ENCODE data around the gene HNRNPU. TPM values are rescaled to one million over a fixed set of nuclear protein-coding genes. Genes with fewer than 3 reads are reported as not detected.

HNRNPU gene
- 184 TPM for polyA plus RNA-seq (2013, experiment 1 of 2)
- 179 TPM for polyA plus RNA-seq (2013, experiment 2 of 2)

GRCh38 chr1:244864253-244865027 lies at the start of gene HNRNPU:
Gene HNRNPU (minus strand): TSS chr1:244864543. CDS start chr1:244864307, 236 bp downstream.
- H2BK12ac ChIP-seq (ENCODE audit: low read length in 2 of 2): peak within 1 kb of the TSS; percentile 92 to 94
- H2AFZ ChIP-seq (ENCODE audit: low read depth, low read length): peak within 1 kb of the TSS; percentile 49
- peaks cover 6% of the 10 kb centered on the region for H3K4me1 ChIP-seq (ENCODE audit: control insufficient read depth, insufficient read depth, low read depth, low read length)
- DNase-seq: peak; percentile 96
- H3K4me2 ChIP-seq (ENCODE audit: low read length, poor library complexity, severe bottlenecking): peak within 1 kb of the TSS; percentile 74
- peak within 1 kb of the TSS; percentile 98 for H2BK5ac ChIP-seq (ENCODE audit: low read depth, low read length, poor library complexity, severe bottlenecking)
- no peaks in the 10 kb centered on the region for H3K9me3 ChIP-seq (ENCODE audit: control insufficient read depth, low read length)
- peak within 1 kb of the TSS; percentile 100 for H3K4ac ChIP-seq (ENCODE audit: low read depth in 1 of 2, low read length in 2 of 2)
- no peaks in the 10 kb centered on the region for H3K27me3 ChIP-seq (ENCODE audit: control insufficient read depth in 1 of 2, insufficient read depth in 1 of 2, low read length in 2 of 2)
- WGBS: under 1% methylated on average over 56 of the region's 71 CpGs
- no peaks in the 10 kb centered on the region for H3K79me1 ChIP-seq (replicated peaks; ENCODE audit: low read length, poor library complexity, severe bottlenecking)
- H3K36me3 ChIP-seq (ENCODE audit: control insufficient read depth in 1 of 2, insufficient read depth in 2 of 2, low read depth in 1 of 2, low read length in 2 of 2): peaks cover 11 to 30% of the 10 kb centered on the region in 2 experiments
- H2BK120ac ChIP-seq (ENCODE audit: low read depth, low read length): peak within 1 kb of the TSS; percentile 69
- H2AK5ac ChIP-seq (ENCODE audit: low read length, severe bottlenecking): peak within 1 kb of the TSS; percentile 74
- peak within 1 kb of the TSS; percentile 100 for H4K91ac ChIP-seq (ENCODE audit: low read length)
- H3K14ac ChIP-seq (ENCODE audit: low read length in 2 of 2): peak within 1 kb of the TSS; percentile 2 to 100
- H3K27ac ChIP-seq (ENCODE audit: low read length, poor library complexity, severe bottlenecking): peak within 1 kb of the TSS; percentile 99
- H3K4me3 ChIP-seq (ENCODE audit: insufficient read depth in 1 of 2, low read depth in 1 of 2, low read length in 2 of 2): peak within 1 kb of the TSS; percentile 98 to 99
- H3K9ac ChIP-seq (ENCODE audit: low read length): peak within 1 kb of the TSS; percentile 100
- H3K23ac ChIP-seq (ENCODE audit: low read length in 2 of 2): peak within 1 kb of the TSS; percentile 64 to 100
- H3K18ac ChIP-seq (ENCODE audit: low read depth in 1 of 2, low read length in 2 of 2): peak within 1 kb of the TSS; percentile 100
- H2BK15ac ChIP-seq (ENCODE audit: low read depth, poor library complexity, severe bottlenecking): peak within 1 kb of the TSS; percentile 75
- H4K8ac ChIP-seq (ENCODE audit: low read length): peak within 1 kb of the TSS; percentile 98

GRCh38 chr1:244913806-244914205 lies 49.5 kb upstream of the HNRNPU start:
- Histone ChIP-seq H3K36me3 (ENCODE audit: control insufficient read depth in 1 of 2, insufficient read depth in 2 of 2, low read depth in 1 of 2, low read length in 2 of 2) (no peaks in the 10 kb centered on the region), H3K14ac (ENCODE audit: low read length in 2 of 2) (no peak overlapping the region), H3K4me2 (ENCODE audit: low read length, poor library complexity, severe bottlenecking) (no peak overlapping the region), H3K4me1 (ENCODE audit: control insufficient read depth, insufficient read depth, low read depth, low read length) (peaks cover 1% of the 10 kb centered on the region), H3K4ac (ENCODE audit: low read depth in 1 of 2, low read length in 2 of 2) (no peak overlapping the region), H3K4me3 (ENCODE audit: insufficient read depth in 1 of 2, low read depth in 1 of 2, low read length in 2 of 2) (no peak overlapping the region), H2BK120ac (ENCODE audit: low read depth, low read length) (no peak overlapping the region), H2AK5ac (ENCODE audit: low read length, severe bottlenecking) (no peak overlapping the region), H2BK5ac (ENCODE audit: low read depth, low read length, poor library complexity, severe bottlenecking) (no peak overlapping the region), H2AFZ (ENCODE audit: low read depth, low read length) (no peak overlapping the region), H3K27ac (ENCODE audit: low read length, poor library complexity, severe bottlenecking) (no peak overlapping the region), H2BK12ac (ENCODE audit: low read length in 2 of 2) (no peak overlapping the region), H3K9ac (ENCODE audit: low read length) (no peak overlapping the region), H2BK15ac (ENCODE audit: low read depth, poor library complexity, severe bottlenecking) (no peak overlapping the region), H3K79me1 (replicated peaks; ENCODE audit: low read length, poor library complexity, severe bottlenecking) (no peaks in the 10 kb centered on the region), H3K9me3 (ENCODE audit: control insufficient read depth, low read length) (no peaks in the 10 kb centered on the region), H3K23ac (ENCODE audit: low read length in 2 of 2) (no peak overlapping the region), H4K8ac (ENCODE audit: low read length) (no peak overlapping the region), H3K18ac (ENCODE audit: low read depth in 1 of 2, low read length in 2 of 2) (no peak overlapping the region), H4K91ac (ENCODE audit: low read length) (no peak overlapping the region), H3K27me3 (ENCODE audit: control insufficient read depth in 1 of 2, insufficient read depth in 1 of 2, low read length in 2 of 2) (no peaks in the 10 kb centered on the region)
- no peak for DNase-seq
- WGBS: 97% methylated on average over 14 of the region's 15 CpGs

GRCh38 chr1:244904119-244904518 lies 39.8 kb upstream of the HNRNPU start:
- no peak overlapping the region for H2AFZ ChIP-seq (ENCODE audit: low read depth, low read length)
- no peak overlapping the region for H3K27ac ChIP-seq (ENCODE audit: low read length, poor library complexity, severe bottlenecking)
- no peaks in the 10 kb centered on the region for H3K9me3 ChIP-seq (ENCODE audit: control insufficient read depth, low read length)
- H3K4me3 ChIP-seq (ENCODE audit: insufficient read depth in 1 of 2, low read depth in 1 of 2, low read length in 2 of 2): no peak overlapping the region
- no peak for DNase-seq
- no peak overlapping the region for H2BK120ac ChIP-seq (ENCODE audit: low read depth, low read length)
- H3K4me2 ChIP-seq (ENCODE audit: low read length, poor library complexity, severe bottlenecking): no peak overlapping the region
- 83% methylated on average over 2 of the region's 3 CpGs for WGBS
- H2BK5ac ChIP-seq (ENCODE audit: low read depth, low read length, poor library complexity, severe bottlenecking): no peak overlapping the region
- H3K27me3 ChIP-seq (ENCODE audit: control insufficient read depth in 1 of 2, insufficient read depth in 1 of 2, low read length in 2 of 2): no peaks in the 10 kb centered on the region
- H4K91ac ChIP-seq (ENCODE audit: low read length): no peak overlapping the region
- H3K4ac ChIP-seq (ENCODE audit: low read depth in 1 of 2, low read length in 2 of 2): no peak overlapping the region
- no peak overlapping the region for H3K18ac ChIP-seq (ENCODE audit: low read depth in 1 of 2, low read length in 2 of 2)
- H4K8ac ChIP-seq (ENCODE audit: low read length): no peak overlapping the region
- no peak overlapping the region for H2BK12ac ChIP-seq (ENCODE audit: low read length in 2 of 2)
- H3K36me3 ChIP-seq (ENCODE audit: control insufficient read depth in 1 of 2, insufficient read depth in 2 of 2, low read depth in 1 of 2, low read length in 2 of 2): no peaks in the 10 kb centered on the region
- no peak overlapping the region for H2BK15ac ChIP-seq (ENCODE audit: low read depth, poor library complexity, severe bottlenecking)
- no peak overlapping the region for H3K23ac ChIP-seq (ENCODE audit: low read length in 2 of 2)
- H3K14ac ChIP-seq (ENCODE audit: low read length in 2 of 2): no peak overlapping the region
- no peaks in the 10 kb centered on the region for H3K79me1 ChIP-seq (replicated peaks; ENCODE audit: low read length, poor library complexity, severe bottlenecking)
- H2AK5ac ChIP-seq (ENCODE audit: low read length, severe bottlenecking): no peak overlapping the region
- no peak overlapping the region for H3K9ac ChIP-seq (ENCODE audit: low read length)
- peaks cover 6% of the 10 kb centered on the region for H3K4me1 ChIP-seq (ENCODE audit: control insufficient read depth, insufficient read depth, low read depth, low read length)

GRCh38 chr1:244901400-244902015 lies 37.2 kb upstream of the HNRNPU start:
- H3K79me1 ChIP-seq (replicated peaks; ENCODE audit: low read length, poor library complexity, severe bottlenecking): no peaks in the 10 kb centered on the region
- no peak overlapping the region for H3K14ac ChIP-seq (ENCODE audit: low read length in 2 of 2)
- H3K27me3 ChIP-seq (ENCODE audit: control insufficient read depth in 1 of 2, insufficient read depth in 1 of 2, low read length in 2 of 2): no peaks in the 10 kb centered on the region
- no peak overlapping the region for H3K4me3 ChIP-seq (ENCODE audit: insufficient read depth in 1 of 2, low read depth in 1 of 2, low read length in 2 of 2)
- H2BK120ac ChIP-seq (ENCODE audit: low read depth, low read length): no peak overlapping the region
- H3K4me1 ChIP-seq (ENCODE audit: control insufficient read depth, insufficient read depth, low read depth, low read length): peaks cover 9% of the 10 kb centered on the region
- no peak overlapping the region for H3K4ac ChIP-seq (ENCODE audit: low read depth in 1 of 2, low read length in 2 of 2)
- H2BK5ac ChIP-seq (ENCODE audit: low read depth, low read length, poor library complexity, severe bottlenecking): no peak overlapping the region
- H3K9me3 ChIP-seq (ENCODE audit: control insufficient read depth, low read length): no peaks in the 10 kb centered on the region
- H4K91ac ChIP-seq (ENCODE audit: low read length): no peak overlapping the region
- H2AK5ac ChIP-seq (ENCODE audit: low read length, severe bottlenecking): no peak overlapping the region
- WGBS: 94% methylated on average over 5 of the region's 6 CpGs
- H3K9ac ChIP-seq (ENCODE audit: low read length): no peak overlapping the region
- H3K36me3 ChIP-seq (ENCODE audit: control insufficient read depth in 1 of 2, insufficient read depth in 2 of 2, low read depth in 1 of 2, low read length in 2 of 2): no peaks in the 10 kb centered on the region
- H2AFZ ChIP-seq (ENCODE audit: low read depth, low read length): no peak overlapping the region
- no peak overlapping the region for H3K18ac ChIP-seq (ENCODE audit: low read depth in 1 of 2, low read length in 2 of 2)
- no peak overlapping the region for H4K8ac ChIP-seq (ENCODE audit: low read length)
- no peak overlapping the region for H3K4me2 ChIP-seq (ENCODE audit: low read length, poor library complexity, severe bottlenecking)
- H3K27ac ChIP-seq (ENCODE audit: low read length, poor library complexity, severe bottlenecking): no peak overlapping the region
- H2BK12ac ChIP-seq (ENCODE audit: low read length in 2 of 2): no peak overlapping the region
- DNase-seq: no peak
- H3K23ac ChIP-seq (ENCODE audit: low read length in 2 of 2): no peak overlapping the region
- no peak overlapping the region for H2BK15ac ChIP-seq (ENCODE audit: low read depth, poor library complexity, severe bottlenecking)

Data from mesenchymal stem cell (in vitro differentiated cells and primary cell).